Globus pallidus (tissue), 1 donor: ENCODE data around the gene PDE9A.

Experiments used
- DNase-seq: peaks from one replicate; pipeline ENCODE4 v3.0.0-alpha.2; 2015; ENCODE audit warnings: low spot score

Gene PDE9A

GRCh38 chr21:42758721-42759593, 105.5 kb downstream of the PDE9A start:
- DNase-seq, result no peak

GRCh38 chr21:42759594-42759927, 106.1 kb downstream of the PDE9A start:
- no peak for DNase-seq

- no peak for DNase-seq
These were observed 107.0 kb downstream of the PDE9A start for GRCh38 chr21:42760361-42760950.

- DNase-seq, result no peak
These were observed 107.7 kb downstream of the PDE9A start for GRCh38 chr21:42760951-42761751.

- DNase-seq, result no peak
These were observed 108.4 kb downstream of the PDE9A start for GRCh38 chr21:42761776-42762335.

- no peak for DNase-seq
These were observed 110.4 kb downstream of the PDE9A start for GRCh38 chr21:42763581-42764442.

- DNase-seq, result no peak
These were observed 111.0 kb downstream of the PDE9A start for GRCh38 chr21:42764443-42764760.

GRCh38 chr21:42764883-42765282, 111.5 kb downstream of the PDE9A start:
- no peak for DNase-seq

- DNase-seq, result no peak
These were observed 112.2 kb downstream of the PDE9A start for GRCh38 chr21:42765656-42766055.

GRCh38 chr21:42766739-42767560, 113.5 kb downstream of the PDE9A start:
- DNase-seq, result no peak

- DNase-seq, result no peak
These were observed 114.1 kb downstream of the PDE9A start for GRCh38 chr21:42767561-42767835.

GRCh38 chr21:42768324-42769121, 115.1 kb downstream of the PDE9A start:
- no peak for DNase-seq

GRCh38 chr21:42769183-42769819, 115.9 kb downstream of the PDE9A start:
- DNase-seq, result no peak

- DNase-seq, result no peak
These were observed 116.6 kb downstream of the PDE9A start for GRCh38 chr21:42769820-42770716.

GRCh38 chr21:42770717-42771502, 117.5 kb downstream of the PDE9A start:
- DNase-seq, result no peak

GRCh38 chr21:42771503-42771805, 118.0 kb downstream of the PDE9A start:
- DNase-seq, result no peak

GRCh38 chr21:42775123-42775522, 121.7 kb downstream of the PDE9A start:
- no peak for DNase-seq

GRCh38 chr21:42775891-42776290, 122.5 kb downstream of the PDE9A start:
- DNase-seq, result no peak
